ENCODE data around the gene GPA33.

DNA sequence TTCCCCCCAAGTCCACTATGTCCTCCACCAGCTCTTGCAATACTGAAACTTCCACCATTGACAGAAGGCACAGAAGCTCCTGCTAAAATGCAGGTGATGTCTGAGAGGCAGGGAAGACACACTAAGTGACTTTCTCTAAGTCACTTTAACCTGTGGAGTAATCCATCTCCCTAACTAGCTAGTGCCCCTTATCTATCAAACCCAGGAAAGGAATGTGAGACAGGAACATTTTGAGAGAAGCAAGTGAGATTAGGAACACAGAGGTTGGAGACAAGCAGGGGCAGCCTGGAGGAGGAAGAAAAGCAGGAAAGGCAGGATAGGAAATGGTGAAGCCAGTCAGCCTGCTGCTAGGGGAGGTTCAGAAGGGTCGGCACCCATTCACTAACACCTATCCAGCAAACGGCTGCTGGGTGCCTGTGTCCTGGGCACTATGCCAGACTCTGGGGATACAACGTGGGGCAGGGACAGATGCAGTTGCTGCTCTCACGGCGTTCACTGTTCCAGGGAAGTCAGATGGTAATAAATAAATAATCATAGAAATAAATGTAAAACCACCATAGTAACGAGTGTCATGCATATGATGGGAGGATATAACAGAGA is 7.0 kb downstream of the GPA33 start:
- TF ChIP-seq SMC3 (IDR thresholded peaks at IDR 0.05), result no peak
- no peak for TF ChIP-seq RCOR1 (IDR thresholded peaks at IDR 0.05; ENCODE audit: low read depth, low read length)
- TF ChIP-seq, protein P1, sequence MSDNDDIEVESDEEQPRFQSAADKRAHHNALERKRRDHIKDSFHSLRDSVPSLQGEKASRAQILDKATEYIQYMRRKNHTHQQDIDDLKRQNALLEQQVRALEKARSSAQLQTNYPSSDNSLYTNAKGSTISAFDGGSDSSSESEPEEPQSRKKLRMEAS (IDR thresholded peaks at IDR 0.05), result no peak
- no peak for TF ChIP-seq POLR2A (IDR thresholded peaks at IDR 0.05; ENCODE audit: low read length)
